D721Med (cell line): ENCODE results near the gene PSKH1.

Experiments used
- DNase-seq: peaks from one replicate; pipeline ENCODE4 v3.0.0; 2011; ENCODE audit warnings: low spot score; ENCODE audit not compliant: insufficient read length
- FAIRE-seq: peaks from 2 replicates; lab custom pipeline; 2011; peaks lifted over from hg19 to GRCh38; lab: Jason Lieb, UNC
- CTCF ChIP-seq: IDR thresholded peaks from 2 replicates; pipeline ENCODE4 v1.5.1; 2012; ENCODE audit warnings: mild to moderate bottlenecking, control low read depth; ENCODE audit not compliant: insufficient read depth; ENCODE audit errors: missing control alignments

PSKH1 gene

GRCh38 chr16:67953641-67954375, 60.8 kb downstream of the PSKH1 start:
- no peak for TF ChIP-seq CTCF
- FAIRE-seq, result no peak
- DNase-seq, result no peak

- FAIRE-seq (no peak), DNase-seq (no peak)
- no peak for TF ChIP-seq CTCF
Observed at GRCh38 chr16:67954421-67955196, 61.6 kb downstream of the PSKH1 start.

GRCh38 chr16:67957622-67958021, 64.6 kb downstream of the PSKH1 start:
- TF ChIP-seq CTCF, result no peak
- FAIRE-seq (no peak), DNase-seq (no peak)

GRCh38 chr16:67959536-67960329, 66.7 kb downstream of the PSKH1 start:
- DNase-seq (no peak), FAIRE-seq (no peak)
- no peak for TF ChIP-seq CTCF

- FAIRE-seq (no peak), DNase-seq (no peak)
- no peak for TF ChIP-seq CTCF
Observed at GRCh38 chr16:67961551-67961957, 68.5 kb downstream of the PSKH1 start.

GRCh38 chr16:67962135-67962534, 69.1 kb downstream of the PSKH1 start:
- TF ChIP-seq CTCF, result no peak
- DNase-seq (no peak), FAIRE-seq (no peak)
